Measurements from ENCODE around the gene SCAF4.

SCAF4 gene

GRCh38 chr21:31726407-31726806 is 5.5 kb downstream of the SCAF4 start:
- no peak for TF ChIP-seq CTCF (conservative IDR thresholded peaks at IDR 0.05; ENCODE audit: low read depth)
- DNase-seq (ENCODE audit: low spot score), result no peak
- ChIA-PET POLR2A (ENCODE audit: low non-redundant PET) (no interaction called here), CTCF (no interaction called here)
- H3K27ac ChIP-seq, result no peak overlapping the region

- ChIA-PET POLR2A (ENCODE audit: low non-redundant PET) (no interaction called here), CTCF (no interaction called here)
- H3K27ac ChIP-seq, result no peak overlapping the region
- no peak for DNase-seq (ENCODE audit: low spot score)
- TF ChIP-seq CTCF (conservative IDR thresholded peaks at IDR 0.05; ENCODE audit: low read depth), result no peak
Observed at GRCh38 chr21:31725202-31725839, 6.6 kb downstream of the SCAF4 start.

- ChIA-PET CTCF (interaction anchor here (0.7 kb wide), 1 partner anchor 867 kb away, joined by 4 read pairs; no protein-coding TSS in a partner anchor), POLR2A (ENCODE audit: low non-redundant PET) (no interaction called here)
- TF ChIP-seq CTCF (conservative IDR thresholded peaks at IDR 0.05; ENCODE audit: low read depth), result no peak
- no peak for DNase-seq (ENCODE audit: low spot score)
- no peak overlapping the region for H3K27ac ChIP-seq
Observed at GRCh38 chr21:31724552-31724951, 7.4 kb downstream of the SCAF4 start.

DNA sequence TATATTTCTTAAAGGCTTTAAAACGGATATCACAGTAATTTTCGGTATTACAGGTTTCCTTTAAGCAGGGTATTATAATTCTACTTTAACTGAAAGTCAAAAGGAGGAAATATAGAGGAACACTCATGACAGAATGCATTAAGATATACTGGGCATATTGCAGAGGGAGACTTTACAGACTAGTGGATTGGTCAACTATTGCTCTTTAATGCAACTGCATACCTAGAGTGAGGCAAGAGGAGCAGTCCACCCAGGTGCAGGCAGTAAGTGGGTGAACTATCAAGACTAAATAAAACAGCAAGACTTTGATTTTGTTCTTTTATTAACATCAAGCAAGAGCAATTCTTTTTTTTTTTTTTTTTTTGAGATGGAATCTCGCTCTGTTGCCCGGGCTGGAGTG is 10.5 kb downstream of the SCAF4 start:
- TF ChIP-seq CTCF (conservative IDR thresholded peaks at IDR 0.05; ENCODE audit: low read depth), result no peak
- no peak overlapping the region for H3K27ac ChIP-seq
- no peak for DNase-seq (ENCODE audit: low spot score)
- POLR2A ChIA-PET (ENCODE audit: low non-redundant PET), result no interaction called here
- CTCF ChIA-PET, result no interaction called here

DNA sequence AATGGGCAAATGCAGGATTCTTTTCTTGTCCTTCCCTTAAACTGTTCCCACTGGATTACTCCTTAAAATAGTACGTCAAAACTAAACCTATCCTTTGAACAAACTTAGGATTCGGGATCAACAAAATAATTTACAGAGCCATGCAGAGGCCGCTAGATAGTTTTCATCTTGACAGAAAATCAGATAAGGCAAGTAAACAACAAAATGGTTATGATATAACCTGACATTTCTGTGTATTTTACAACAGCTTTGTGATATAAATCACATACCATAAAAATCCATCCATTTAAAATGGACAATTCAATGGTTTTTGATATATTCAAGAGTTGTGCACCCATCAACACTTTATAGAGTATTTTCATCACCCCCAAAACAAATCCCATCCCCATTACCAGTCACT is 11.2 kb downstream of the SCAF4 start:
- CTCF ChIA-PET, result interaction anchor here (0.6 kb wide), 1 partner anchor 457 kb away, joined by 4 read pairs; no protein-coding TSS in a partner anchor
- TF ChIP-seq CTCF (conservative IDR thresholded peaks at IDR 0.05; ENCODE audit: low read depth), result no peak
- H3K27ac ChIP-seq, result no peak overlapping the region
- POLR2A ChIA-PET (ENCODE audit: low non-redundant PET), result no interaction called here
- no peak for DNase-seq (ENCODE audit: low spot score)

GRCh38 chr21:31720330-31720729 is 11.6 kb downstream of the SCAF4 start:
- no peak for TF ChIP-seq CTCF (conservative IDR thresholded peaks at IDR 0.05; ENCODE audit: low read depth)
- H3K27ac ChIP-seq, result no peak overlapping the region
- POLR2A ChIA-PET (ENCODE audit: low non-redundant PET), result no interaction called here
- CTCF ChIA-PET, result interaction anchor here (0.6 kb wide), 1 partner anchor 457 kb away, joined by 4 read pairs; no protein-coding TSS in a partner anchor
- DNase-seq (ENCODE audit: low spot score), result no peak
